GM19240 (cell line): ENCODE results near the gene TPM1.

Source experiments
- DNase-seq: peaks from one replicate; pipeline ENCODE4 v3.0.0; 2011; ENCODE audit warnings: low spot score; ENCODE audit not compliant: insufficient read length

Gene TPM1

GRCh38 chr15:63016234-63016633, 26.3 kb upstream of the TPM1 start:
- no peak for DNase-seq

GRCh38 chr15:63018639-63019038, 23.9 kb upstream of the TPM1 start:
- DNase-seq, result no peak

DNA sequence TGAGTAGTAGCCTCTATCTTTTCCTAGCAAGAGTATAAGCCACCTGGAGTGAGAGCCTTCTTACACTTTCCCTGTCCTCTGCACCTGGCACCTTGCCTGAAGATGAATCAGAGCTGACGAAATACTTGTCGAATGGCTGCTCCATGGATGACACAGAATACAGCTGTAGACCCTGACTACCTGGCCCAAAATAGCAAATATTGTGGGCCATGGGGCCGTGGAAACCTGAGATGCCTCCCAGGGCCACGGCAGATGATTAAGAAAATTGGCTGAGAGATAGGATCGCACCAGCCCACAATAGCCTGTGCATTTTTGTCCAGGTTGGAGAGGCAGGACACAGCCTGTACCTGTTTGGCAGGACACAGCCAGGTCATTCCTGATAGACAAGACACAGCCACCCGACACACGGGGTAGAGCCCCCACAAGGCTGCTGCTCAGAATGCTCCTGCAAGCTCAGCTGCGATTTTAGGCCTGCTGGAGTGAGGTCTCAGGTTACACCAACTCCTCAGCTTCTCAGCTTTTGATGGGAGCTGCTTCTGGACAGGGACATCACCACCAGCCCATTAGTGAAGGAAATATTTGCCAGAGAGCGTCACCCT, 22.9 kb upstream of the TPM1 start:
- DNase-seq, result no peak

DNA sequence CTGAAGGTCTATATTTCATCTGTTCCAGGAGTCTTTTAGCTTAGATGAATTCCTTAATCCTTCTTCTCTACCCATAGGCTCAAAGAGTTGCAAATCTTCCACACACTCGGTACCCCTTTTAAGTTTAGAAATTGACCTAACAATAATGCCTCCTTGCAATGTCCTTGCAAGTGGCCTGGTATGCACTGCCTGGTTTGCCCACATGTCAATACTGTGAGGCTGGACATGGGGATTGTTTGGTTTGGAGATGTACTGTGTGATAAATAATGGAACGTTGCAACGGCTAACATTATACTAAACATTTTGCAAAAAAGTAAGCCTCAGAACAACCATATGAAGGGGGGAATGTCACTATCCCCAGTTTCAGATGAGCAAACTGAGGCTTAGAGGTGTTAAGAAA, 22.4 kb upstream of the TPM1 start:
- DNase-seq, result no peak

DNA sequence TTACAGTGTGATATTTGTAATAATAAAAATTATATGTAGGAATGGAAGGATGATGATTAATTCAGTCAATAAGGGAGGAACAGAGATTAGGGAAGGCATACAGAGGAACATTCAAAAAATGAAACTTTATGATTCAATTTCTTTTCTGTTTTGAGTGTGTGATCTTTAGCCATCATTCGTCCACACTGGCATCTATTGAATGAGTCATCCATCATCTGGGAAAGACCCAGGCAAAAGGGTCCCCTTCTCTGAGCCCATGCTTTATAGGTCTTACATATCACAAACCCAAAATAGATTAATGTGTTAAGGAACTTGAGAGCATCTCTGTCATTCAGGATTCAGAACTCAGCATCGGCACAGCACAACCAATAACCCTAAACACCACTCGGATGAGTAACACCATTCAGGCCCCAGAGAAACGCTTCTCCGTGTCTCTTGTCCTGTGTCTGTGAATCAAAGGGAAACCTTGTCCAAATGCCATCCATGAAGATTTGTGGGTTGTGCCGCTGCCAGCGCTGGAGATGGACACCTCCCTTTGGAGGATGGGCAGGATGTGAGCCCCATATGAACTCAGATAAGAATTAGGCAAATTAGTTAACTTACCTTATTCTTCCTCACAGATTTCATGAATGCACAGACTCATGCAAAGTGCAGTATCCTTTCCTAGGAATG, 21.7 kb upstream of the TPM1 start:
- no peak for DNase-seq

- DNase-seq, result no peak
These were observed 20.4 kb upstream of the TPM1 start for GRCh38 chr15:63022181-63022580.

GRCh38 chr15:63022663-63023062, 19.9 kb upstream of the TPM1 start:
- no peak for DNase-seq

DNA sequence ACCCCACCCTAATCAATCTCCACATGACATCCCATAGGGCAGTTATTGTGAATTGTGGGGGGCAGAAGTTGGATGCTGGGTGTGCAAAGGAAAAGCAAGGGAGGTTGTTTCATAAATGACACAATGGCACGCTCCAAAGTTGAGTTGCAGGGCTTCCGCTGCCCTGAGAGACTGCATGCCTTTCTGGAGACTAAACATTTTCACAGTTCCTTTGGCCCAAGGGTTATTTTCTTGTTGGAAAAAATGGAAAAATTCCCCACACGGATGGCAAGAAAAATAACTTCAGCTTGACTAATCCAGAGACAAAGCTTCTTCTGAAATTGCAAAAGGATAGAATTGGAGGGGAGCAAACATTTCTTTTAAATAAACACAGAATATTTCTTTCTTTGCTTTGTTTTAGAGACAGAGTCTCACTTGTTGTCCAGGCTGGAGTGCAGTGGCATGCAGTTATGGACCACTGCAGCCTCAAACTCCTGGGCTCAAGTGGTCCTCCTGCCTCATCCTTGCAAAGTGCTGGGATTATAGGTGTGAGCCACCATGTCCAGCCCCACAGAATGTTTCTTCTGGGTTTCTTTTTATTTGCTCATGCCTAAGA, 19.1 kb upstream of the TPM1 start:
- DNase-seq, result no peak

DNA sequence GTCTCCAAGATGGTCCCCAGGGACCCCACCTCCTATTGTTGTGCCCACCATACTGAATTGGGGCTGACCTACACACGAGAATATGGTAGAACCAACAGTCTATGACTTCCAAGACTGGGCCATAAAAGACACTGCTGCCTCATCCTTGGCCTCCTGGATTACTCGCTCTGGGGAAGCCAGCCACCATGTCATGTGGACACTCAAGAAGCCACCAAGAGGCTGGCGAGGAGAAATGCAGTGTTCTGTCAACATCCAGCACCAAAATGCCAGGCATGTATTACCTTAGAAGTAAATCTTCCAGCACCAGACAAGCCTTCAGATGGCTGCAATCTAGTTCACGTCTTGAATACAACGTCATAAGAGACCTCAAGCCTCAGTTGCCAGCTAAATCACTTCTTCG, 17.1 kb upstream of the TPM1 start:
- DNase-seq, result no peak

DNA sequence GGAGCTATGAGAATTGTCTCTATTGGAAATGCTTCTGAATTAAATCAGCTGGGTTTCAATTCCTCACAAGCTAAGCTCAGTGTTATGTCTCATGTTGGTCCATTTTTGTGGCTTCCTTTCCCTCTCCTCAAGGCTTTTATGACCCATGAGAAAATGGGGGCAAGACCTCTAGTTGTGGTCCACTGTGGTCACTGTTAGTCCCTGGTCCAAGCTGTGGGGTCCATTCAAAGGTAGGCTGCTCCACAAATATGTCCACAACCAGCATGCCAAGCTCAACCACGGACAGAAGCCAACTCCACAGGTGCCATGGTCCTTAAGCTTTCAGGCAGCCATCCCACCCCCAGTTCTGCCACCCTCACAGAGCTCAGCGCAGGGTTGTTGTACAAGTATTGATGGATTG, 14.9 kb upstream of the TPM1 start:
- DNase-seq, result no peak

- DNase-seq, result no peak
These were observed 14.0 kb upstream of the TPM1 start for GRCh38 chr15:63028442-63029110.

- no peak for DNase-seq
These were observed 12.9 kb upstream of the TPM1 start for GRCh38 chr15:63029676-63030075.

GRCh38 chr15:63030101-63030551, 12.4 kb upstream of the TPM1 start:
- DNase-seq, result no peak

- DNase-seq, result no peak
These were observed 8.0 kb upstream of the TPM1 start for GRCh38 chr15:63034578-63034977.

DNA sequence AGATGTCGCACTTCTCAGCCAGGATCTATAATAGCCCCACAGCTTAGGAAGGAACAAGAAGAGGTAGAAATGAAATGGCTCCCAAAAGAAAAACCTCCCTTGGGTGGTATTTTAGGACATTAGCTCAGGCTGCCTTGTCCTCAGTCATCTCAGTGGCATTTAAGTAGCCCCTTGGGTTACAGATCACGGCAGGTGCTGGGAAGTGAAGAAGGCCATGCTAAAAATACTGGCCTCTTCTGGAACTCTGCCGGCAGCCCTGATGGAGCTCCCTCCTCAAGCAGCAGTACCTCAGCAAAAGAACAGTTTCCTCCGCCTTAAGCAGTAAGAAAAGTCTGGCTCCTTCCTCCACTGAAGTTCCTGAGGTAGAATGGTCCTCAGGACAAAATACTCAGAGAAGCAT, 7.3 kb upstream of the TPM1 start:
- DNase-seq, result no peak

DNA sequence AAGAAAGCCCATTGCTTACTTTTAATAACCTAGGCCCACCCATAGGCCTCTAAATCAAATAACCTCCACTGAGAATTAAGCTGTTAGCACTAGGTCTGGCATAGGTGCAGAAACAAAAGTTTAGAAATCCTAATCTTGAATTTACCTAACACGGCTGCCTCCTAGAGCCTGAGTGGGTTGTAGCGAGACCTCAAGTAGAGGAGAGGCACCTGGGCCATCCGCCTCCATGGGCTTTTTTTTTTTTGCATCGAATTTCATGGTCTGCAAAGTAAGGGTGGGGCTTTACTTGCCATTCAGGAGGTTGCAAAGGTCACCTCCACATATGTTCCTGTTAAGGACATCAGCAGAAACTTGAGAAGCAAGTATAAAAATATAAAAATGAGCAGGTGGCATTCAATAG, 6.6 kb upstream of the TPM1 start:
- no peak for DNase-seq

GRCh38 chr15:63037976-63038720, 4.4 kb upstream of the TPM1 start:
- DNase-seq, result no peak

DNA sequence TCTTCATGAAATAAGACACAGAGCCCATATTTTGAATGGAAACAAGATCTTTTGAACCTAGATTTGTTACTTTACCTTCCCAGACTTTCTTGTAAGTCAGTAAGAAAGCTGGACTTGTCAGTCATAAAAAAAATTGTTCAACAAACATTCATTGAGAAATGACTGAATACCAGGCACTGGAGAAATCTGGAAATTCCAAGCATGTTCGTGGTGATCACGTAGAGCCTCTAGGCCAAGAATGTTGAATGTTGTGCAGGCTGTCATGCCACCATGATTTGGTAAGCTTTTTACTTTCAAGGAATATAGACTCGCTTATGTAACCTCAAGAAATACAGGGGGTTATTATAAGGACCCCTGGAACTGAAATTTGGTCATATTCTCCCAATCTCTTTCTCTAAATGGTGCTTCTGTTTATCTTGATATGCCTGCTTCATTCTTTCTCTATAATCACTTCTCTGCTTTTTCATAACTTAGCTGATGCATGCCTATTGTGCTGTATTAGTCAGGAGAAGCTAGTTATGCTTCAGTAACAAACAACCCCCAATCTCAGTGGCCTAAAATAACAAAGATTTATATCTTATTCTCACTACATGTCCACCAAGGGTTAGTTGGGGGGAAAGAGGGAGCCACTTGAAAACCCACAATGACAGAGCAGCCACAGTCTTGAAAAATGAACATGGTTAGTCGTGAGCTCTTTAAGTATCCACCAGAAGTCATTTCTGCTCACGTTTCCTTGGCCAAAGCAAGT, 3.4 kb upstream of the TPM1 start:
- no peak for DNase-seq

GRCh38 chr15:63039811-63040210, 2.7 kb upstream of the TPM1 start:
- DNase-seq, result no peak

GRCh38 chr15:63040509-63040908, 2.0 kb upstream of the TPM1 start:
- no peak for DNase-seq

DNA sequence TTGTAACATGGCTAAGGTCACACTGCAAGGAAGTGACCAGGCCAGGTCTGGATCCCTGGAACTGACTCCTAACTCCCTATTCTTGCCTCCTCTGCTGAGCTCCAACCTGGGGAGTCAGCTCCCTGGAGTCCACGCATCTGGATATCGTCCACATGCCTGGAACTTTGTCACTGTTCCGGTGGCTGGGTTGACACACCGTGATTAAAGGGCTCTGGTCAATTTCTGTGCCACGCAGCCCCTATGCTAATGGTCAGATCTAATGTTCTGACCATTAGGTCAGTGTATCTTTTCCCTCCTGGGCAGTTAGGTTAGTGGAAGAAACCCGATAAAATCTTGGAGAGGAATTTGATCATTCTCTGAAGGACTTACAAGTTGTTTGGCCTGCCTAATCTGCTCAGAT, 1.6 kb upstream of the TPM1 start:
- no peak for DNase-seq
